Upper lobe of right lung (tissue), 1 donor: ENCODE results near the gene TMPRSS4. TPM values are rescaled to one million over a fixed set of nuclear protein-coding genes. Genes with fewer than 3 reads are reported as not detected.
A peak's percentile ranks its signal among the peaks of the same experiment; 100 is the strongest.

Experiments used
- ATAC-seq: fragments of 200-7000 bp; cut with Tn5 transposase; one replicate; pipeline ENCODE4 v1.9.1; 2020; ENCODE audit warnings: mild to moderate bottlenecking, moderate library complexity
- DNase-seq: peaks from one replicate; pipeline ENCODE4 v3.0.0-alpha.2; 2020
- H3K27ac ChIP-seq: fragments of 200-600 bp; one replicate; pipeline ENCODE4 v1.8.0; 2022
- H3K27me3 ChIP-seq: fragments of 200-600 bp; one replicate; pipeline ENCODE4 v1.8.0; 2022; ENCODE audit warnings: mild to moderate bottlenecking
- H3K36me3 ChIP-seq: fragments of 200-600 bp; one replicate; pipeline ENCODE4 v1.8.0; 2022
- H3K4me1 ChIP-seq: fragments of 200-600 bp; one replicate; pipeline ENCODE4 v1.8.0; 2022
- H3K4me3 ChIP-seq: fragments of 200-600 bp; one replicate; pipeline ENCODE4 v1.8.0; 2022; ENCODE audit warnings: mild to moderate bottlenecking
- H3K9me3 ChIP-seq: fragments of 200-600 bp; one replicate; pipeline ENCODE4 v1.8.0; 2022
- intact Hi-C: fragments of 100-400 bp; cut with DNase I; formaldehyde crosslinking; loops from one replicate; pipeline ENCODE4 v1.11.0; 2022
- total RNA-seq: library from RNA; stranded (reverse); fragmentation: NEBNext Ultra II Directional; extraction: Animal tissue kit (Norgen Biotek cat#: 25700); gene quantifications from one replicate; pipeline ENCODE4 v1.2.1, GENCODE V29; 2021
- TF ChIP-seq, protein P1 (sequence below): fragments of 200-600 bp; IDR thresholded peaks from one replicate; pipeline ENCODE4 v1.8.0; 2022; ENCODE audit warnings: antibody characterized with exemption
- donor health status: DM: no; HTN: yes; CAD: no; lungs with severe emphysema.

The TMPRSS4 gene
- total RNA-seq, 1 donor from 2014 or later = 3.0 TPM

- TF ChIP-seq, protein P1, sequence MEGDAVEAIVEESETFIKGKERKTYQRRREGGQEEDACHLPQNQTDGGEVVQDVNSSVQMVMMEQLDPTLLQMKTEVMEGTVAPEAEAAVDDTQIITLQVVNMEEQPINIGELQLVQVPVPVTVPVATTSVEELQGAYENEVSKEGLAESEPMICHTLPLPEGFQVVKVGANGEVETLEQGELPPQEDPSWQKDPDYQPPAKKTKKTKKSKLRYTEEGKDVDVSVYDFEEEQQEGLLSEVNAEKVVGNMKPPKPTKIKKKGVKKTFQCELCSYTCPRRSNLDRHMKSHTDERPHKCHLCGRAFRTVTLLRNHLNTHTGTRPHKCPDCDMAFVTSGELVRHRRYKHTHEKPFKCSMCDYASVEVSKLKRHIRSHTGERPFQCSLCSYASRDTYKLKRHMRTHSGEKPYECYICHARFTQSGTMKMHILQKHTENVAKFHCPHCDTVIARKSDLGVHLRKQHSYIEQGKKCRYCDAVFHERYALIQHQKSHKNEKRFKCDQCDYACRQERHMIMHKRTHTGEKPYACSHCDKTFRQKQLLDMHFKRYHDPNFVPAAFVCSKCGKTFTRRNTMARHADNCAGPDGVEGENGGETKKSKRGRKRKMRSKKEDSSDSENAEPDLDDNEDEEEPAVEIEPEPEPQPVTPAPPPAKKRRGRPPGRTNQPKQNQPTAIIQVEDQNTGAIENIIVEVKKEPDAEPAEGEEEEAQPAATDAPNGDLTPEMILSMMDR = no peak
- Histone ChIP-seq H3K4me3 (no peak overlapping the region), H3K4me1 (no peaks in the 10 kb centered on the region), H3K27ac (no peak overlapping the region), H3K9me3 (no peaks in the 10 kb centered on the region), H3K27me3 (peaks cover 9% of the 10 kb centered on the region), H3K36me3 (no peaks in the 10 kb centered on the region)
- intact Hi-C loops = no loop called here
- DNase-seq = peak; percentile 52
- ATAC-seq = no peak
Measured at GRCh38 chr11:118136801-118137200, 59.9 kb downstream of the TMPRSS4 start.

GRCh38 chr11:118138839-118139420 is 62.1 kb downstream of the TMPRSS4 start:
- no peaks in the 10 kb centered on the region for H3K4me1 ChIP-seq
- no peak overlapping the region for H3K27ac ChIP-seq
- DNase-seq (peak; percentile 50), ATAC-seq (no peak)
- no peak overlapping the region for H3K4me3 ChIP-seq
- TF ChIP-seq, protein P1 = no peak
- no peaks in the 10 kb centered on the region for H3K36me3 ChIP-seq
- no peaks in the 10 kb centered on the region for H3K9me3 ChIP-seq
- intact Hi-C loops = no loop called here
- peaks cover 9% of the 10 kb centered on the region for H3K27me3 ChIP-seq

DNA sequence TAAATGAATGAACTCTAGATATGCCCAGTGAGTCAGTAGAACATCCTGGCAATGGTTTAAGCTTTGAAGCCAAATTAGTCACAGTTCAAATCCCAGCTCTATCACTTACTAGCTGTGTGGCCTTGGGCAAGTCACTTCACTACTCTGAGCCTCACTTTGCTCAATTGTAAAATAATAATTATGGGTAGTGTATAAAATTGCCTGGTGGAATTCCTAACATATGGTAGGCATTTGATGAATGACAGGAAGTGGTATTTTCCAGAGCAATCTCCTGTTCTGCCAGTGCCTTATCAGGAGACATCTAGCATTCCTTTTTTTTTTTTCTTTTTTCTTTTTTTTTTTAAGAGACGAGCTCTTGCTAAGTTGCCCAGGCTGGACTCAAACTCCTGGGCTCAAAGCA is 62.7 kb downstream of the TMPRSS4 start:
- H3K27me3 ChIP-seq = peaks cover 9% of the 10 kb centered on the region
- TF ChIP-seq, protein P1 = no peak
- H3K9me3 ChIP-seq = no peaks in the 10 kb centered on the region
- H3K4me3 ChIP-seq = no peak overlapping the region
- H3K4me1 ChIP-seq = no peaks in the 10 kb centered on the region
- H3K36me3 ChIP-seq = no peaks in the 10 kb centered on the region
- peak; percentile 5 for DNase-seq
- no peak overlapping the region for H3K27ac ChIP-seq
- no peak for ATAC-seq
- intact Hi-C loops = no loop called here

DNA sequence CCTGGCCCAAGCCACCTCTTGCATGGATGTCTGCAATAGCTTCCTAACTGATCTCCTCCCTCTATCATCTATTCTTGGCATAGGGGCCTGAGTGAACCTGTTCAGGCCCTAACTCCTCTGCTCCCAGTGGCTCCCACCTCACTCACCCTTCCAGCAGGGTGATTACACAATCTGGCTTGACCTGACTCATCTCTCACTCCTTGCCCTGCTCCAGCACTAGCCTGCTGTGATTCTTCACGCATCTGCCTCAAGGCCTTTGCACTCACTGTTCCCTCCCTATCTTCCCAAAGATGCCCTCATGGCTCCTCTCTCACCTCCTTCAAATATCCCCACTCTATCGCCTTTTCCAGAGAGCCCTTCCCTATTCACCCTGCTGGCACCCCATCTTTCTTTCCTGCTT is 65.2 kb downstream of the TMPRSS4 start:
- Histone ChIP-seq H3K27me3 (peaks cover 9% of the 10 kb centered on the region), H3K36me3 (no peaks in the 10 kb centered on the region), H3K4me3 (no peak overlapping the region), H3K4me1 (no peaks in the 10 kb centered on the region), H3K27ac (no peak overlapping the region), H3K9me3 (no peaks in the 10 kb centered on the region)
- TF ChIP-seq, protein P1 = no peak
- ATAC-seq (no peak), DNase-seq (peak; percentile 9)
- intact Hi-C loops = no loop called here

DNA sequence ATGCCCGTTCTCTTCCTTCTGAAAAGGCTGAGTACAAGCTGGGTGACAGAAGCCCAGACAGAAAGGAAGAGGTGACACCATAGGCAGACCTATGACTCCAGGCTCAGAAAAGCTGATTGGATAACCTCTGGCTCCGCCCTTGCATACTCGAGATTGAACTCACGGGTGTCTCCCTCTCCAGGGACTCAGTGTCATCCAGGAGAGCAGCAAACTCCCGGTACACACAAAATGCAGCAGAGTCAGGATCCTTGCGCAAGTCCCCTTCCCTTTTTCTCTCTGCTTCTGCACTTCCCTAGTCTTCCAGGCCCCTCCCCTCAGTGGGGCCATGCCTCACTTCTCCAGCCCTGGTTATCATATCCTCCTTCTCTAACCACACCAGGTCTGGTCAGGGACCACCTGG is 65.9 kb downstream of the TMPRSS4 start:
- peaks cover 9% of the 10 kb centered on the region for H3K27me3 ChIP-seq

More for the DNA sequence above, 65.9 kb downstream of the TMPRSS4 start:
- ATAC-seq (peak; percentile 42), DNase-seq (peak; percentile 54)
- H3K36me3 ChIP-seq = no peaks in the 10 kb centered on the region
- H3K9me3 ChIP-seq = no peaks in the 10 kb centered on the region
- TF ChIP-seq, protein P1 = no peak
- no peak overlapping the region for H3K4me3 ChIP-seq
- H3K4me1 ChIP-seq = no peaks in the 10 kb centered on the region
- no peak overlapping the region for H3K27ac ChIP-seq
- intact Hi-C loops = no loop called here
